GM10248 (cell line): ENCODE data around the gene SEC31A.
"Not testable (repeated sequence)": the region's sequence is repeated elsewhere in the genome, so short reads cannot be mapped to it uniquely, and the experiment has no call there.

Experiments used
- CTCF ChIA-PET: fragments of 300-600 bp; sonication (Branson Sonifier 250); formaldehyde crosslinking; extraction: SDS; loops from one replicate; lab custom pipeline; 2021; ENCODE audit warnings: antibody characterized with exemption; lab: Yijun Ruan, JAX
- POLR2A ChIA-PET: fragments of 350-650 bp; sonication (Branson Sonifier 250); formaldehyde crosslinking; extraction: SDS; loops from one replicate; lab custom pipeline; 2020; ENCODE audit warnings: antibody characterized with exemption; lab: Yijun Ruan, JAX
- DNase-seq: peaks from one replicate; pipeline ENCODE4 v3.0.0; 2012; ENCODE audit errors: extremely low spot score
- CTCF ChIP-seq: IDR thresholded peaks from 2 replicates; pipeline ENCODE4 v1.5.1; 2012; ENCODE audit warnings: mild to moderate bottlenecking, low read depth; ENCODE audit errors: extremely low read depth, missing control alignments, control extremely low read depth

Gene SEC31A

GRCh38 chr4:82823062-82823461, 67.9 kb downstream of the SEC31A start:
- no peak for DNase-seq
- CTCF ChIA-PET: no interaction called here
- no peak for TF ChIP-seq CTCF
- POLR2A ChIA-PET: no interaction called here

- CTCF ChIA-PET: no interaction called here
- POLR2A ChIA-PET: no interaction called here
- TF ChIP-seq CTCF: no peak
- DNase-seq: no peak
These were observed 70.3 kb downstream of the SEC31A start for GRCh38 chr4:82820689-82821088.

GRCh38 chr4:82818664-82819662, 72.0 kb downstream of the SEC31A start:
- CTCF ChIA-PET: interaction anchor here (1.0 to 1.5 kb wide), 4 partner anchors 9 to 32 kb away, joined by 3 to 9 read pairs (median 4); partner anchors contain the start of gene SCD5

GRCh38 chr4:82816874-82817273, 74.1 kb downstream of the SEC31A start:
- POLR2A ChIA-PET, DNase-seq, CTCF ChIA-PET: not testable (repeated sequence)

More at GRCh38 chr4:82818664-82819662, 72.0 kb downstream of the SEC31A start:
- TF ChIP-seq CTCF: no peak
- POLR2A ChIA-PET: no interaction called here
- no peak for DNase-seq

GRCh38 chr4:82814034-82814433, 76.9 kb downstream of the SEC31A start:
- TF ChIP-seq CTCF: no peak
- POLR2A ChIA-PET: no interaction called here
- no peak for DNase-seq
- CTCF ChIA-PET: interaction anchor here (1.2 kb wide), 1 partner anchor 13 kb away, joined by 3 read pairs; no protein-coding TSS in a partner anchor

- ChIA-PET CTCF (interaction anchor here (1.5 to 2.3 kb wide), 2 partner anchors 14 to 383 kb away, joined by 4 to 7 read pairs; no protein-coding TSS in a partner anchor), POLR2A (interaction anchor here (0.6 kb wide), 1 partner anchor 68 kb away, joined by 3 read pairs; no protein-coding TSS in a partner anchor)
- no peak for TF ChIP-seq CTCF
- no peak for DNase-seq
These were observed 79.1 kb downstream of the SEC31A start for GRCh38 chr4:82811838-82812341.
